GM23248 (cell line): ENCODE data around the gene SLC13A1. TPM values are rescaled to one million over a fixed set of nuclear protein-coding genes. Genes with fewer than 3 reads are reported as not detected.

Experiments used
- DNase-seq: peaks from one replicate; pipeline ENCODE4 v3.0.0-alpha.2; 2015
- H2AFZ ChIP-seq: fragments of 200-600 bp; sonication (generic); 2 replicates; pipeline ENCODE4 v1.6.1; 2016; ENCODE audit warnings: antibody characterized with exemption
- H3F3A ChIP-seq: fragments of 200-600 bp; sonication (generic); 2 replicates; pipeline ENCODE4 v1.6.1; 2016; ENCODE audit warnings: mild to moderate bottlenecking, antibody characterized with exemption, mixed run types; ENCODE audit not compliant: insufficient read depth
- H3K27ac ChIP-seq: fragments of 200-600 bp; sonication (generic); 2 replicates; pipeline ENCODE4 v1.5.1; 2016; ENCODE audit warnings: mild to moderate bottlenecking
- H3K27me3 ChIP-seq: fragments of 200-600 bp; sonication (generic); replicated peaks from 2 replicates; pipeline ENCODE4 v1.6.1; 2016; ENCODE audit warnings: mild to moderate bottlenecking; ENCODE audit not compliant: insufficient read depth
- H3K36me3 ChIP-seq: fragments of 200-600 bp; sonication (generic); 2 replicates; pipeline ENCODE4 v1.6.1; 2016; ENCODE audit warnings: low read depth, mild to moderate bottlenecking
- H3K4me1 ChIP-seq: fragments of 200-600 bp; sonication (generic); 2 replicates; pipeline ENCODE4 v1.6.1; 2016; ENCODE audit warnings: mild to moderate bottlenecking; ENCODE audit not compliant: insufficient read depth
- H3K4me2 ChIP-seq: fragments of 200-600 bp; sonication (generic); one replicate; pipeline ENCODE4 v1.6.1; 2016; ENCODE audit warnings: mild to moderate bottlenecking; ENCODE audit not compliant: unreplicated experiment
- H3K4me3 ChIP-seq: fragments of 200-600 bp; sonication (generic); 2 replicates; pipeline ENCODE4 v1.5.1; 2016; ENCODE audit warnings: mild to moderate bottlenecking
- H3K79me2 ChIP-seq: fragments of 200-600 bp; sonication (generic); 2 replicates; pipeline ENCODE4 v1.6.1; 2016; ENCODE audit warnings: mild to moderate bottlenecking; ENCODE audit not compliant: insufficient read depth
- H3K9ac ChIP-seq: fragments of 200-600 bp; sonication (generic); 2 replicates; pipeline ENCODE4 v1.6.1; 2016; ENCODE audit warnings: mild to moderate bottlenecking
- H3K9me2 ChIP-seq: fragments of 200-600 bp; sonication (generic); 2 replicates; pipeline ENCODE4 v1.6.1; 2016; ENCODE audit warnings: mixed run types, mild to moderate bottlenecking, moderate library complexity; ENCODE audit not compliant: insufficient read depth
- H3K9me3 ChIP-seq: fragments of 200-600 bp; sonication (generic); one replicate; pipeline ENCODE4 v1.6.1; 2017; ENCODE audit warnings: low read depth
- H4K20me1 ChIP-seq: fragments of 200-600 bp; sonication (generic); 2 replicates; pipeline ENCODE4 v1.6.0; 2016; ENCODE audit not compliant: insufficient read depth
- EZH2 ChIP-seq: fragments of 200-600 bp; sonication (generic); IDR thresholded peaks from 2 replicates; pipeline ENCODE4 v1.6.1; 2018; ENCODE audit warnings: antibody characterized with exemption, mild to moderate bottlenecking; ENCODE audit not compliant: insufficient read depth, poor library complexity, severe bottlenecking
- EZH2phosphoT487 ChIP-seq: fragments of 200-600 bp; sonication (generic); IDR thresholded peaks from 2 replicates; pipeline ENCODE4 v1.6.1; 2018; ENCODE audit warnings: antibody characterized with exemption, moderate library complexity, mild to moderate bottlenecking, low read depth; ENCODE audit not compliant: insufficient read depth
- WGBS, 2 experiments: methylation state at CpG; one replicate each; pipeline ENCODE4 v1.1.6; 2015 to 2017; ENCODE audit warnings: low lambda C conversion rate in 2 of 2, low coverage in 1 of 2; ENCODE audit errors: missing lambda C conversion rate in 2 of 2; 5-methylcytosine and 5-hydroxymethylcytosine counted together
- in situ Hi-C: fragments of 300-500 bp; cut with MboI; formaldehyde crosslinking; loops from 2 replicates; pipeline ENCODE4 v1.15.0; 2020
- polyA plus RNA-seq: library from polyadenylated mRNA; unstranded; fragments of >200 nt; fragmentation: Nextera tagmentation; extraction: Ambion mirVana; gene quantifications from 2 replicates; pipeline ENCODE4 v1.2.1, GENCODE V29; 2016
- total RNA-seq: library from RNA; depleted of rRNA; stranded (reverse); fragments of >200 nt; shearing (Covaris generic); gene quantifications from 2 replicates; pipeline ENCODE4 v1.2.3, GENCODE V29; 2014; rRNA removed

Gene SLC13A1, protein sequence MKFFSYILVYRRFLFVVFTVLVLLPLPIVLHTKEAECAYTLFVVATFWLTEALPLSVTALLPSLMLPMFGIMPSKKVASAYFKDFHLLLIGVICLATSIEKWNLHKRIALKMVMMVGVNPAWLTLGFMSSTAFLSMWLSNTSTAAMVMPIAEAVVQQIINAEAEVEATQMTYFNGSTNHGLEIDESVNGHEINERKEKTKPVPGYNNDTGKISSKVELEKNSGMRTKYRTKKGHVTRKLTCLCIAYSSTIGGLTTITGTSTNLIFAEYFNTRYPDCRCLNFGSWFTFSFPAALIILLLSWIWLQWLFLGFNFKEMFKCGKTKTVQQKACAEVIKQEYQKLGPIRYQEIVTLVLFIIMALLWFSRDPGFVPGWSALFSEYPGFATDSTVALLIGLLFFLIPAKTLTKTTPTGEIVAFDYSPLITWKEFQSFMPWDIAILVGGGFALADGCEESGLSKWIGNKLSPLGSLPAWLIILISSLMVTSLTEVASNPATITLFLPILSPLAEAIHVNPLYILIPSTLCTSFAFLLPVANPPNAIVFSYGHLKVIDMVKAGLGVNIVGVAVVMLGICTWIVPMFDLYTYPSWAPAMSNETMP
- total RNA-seq (not detected in 2 replicates), polyA plus RNA-seq (not detected in 2 replicates)

DNA sequence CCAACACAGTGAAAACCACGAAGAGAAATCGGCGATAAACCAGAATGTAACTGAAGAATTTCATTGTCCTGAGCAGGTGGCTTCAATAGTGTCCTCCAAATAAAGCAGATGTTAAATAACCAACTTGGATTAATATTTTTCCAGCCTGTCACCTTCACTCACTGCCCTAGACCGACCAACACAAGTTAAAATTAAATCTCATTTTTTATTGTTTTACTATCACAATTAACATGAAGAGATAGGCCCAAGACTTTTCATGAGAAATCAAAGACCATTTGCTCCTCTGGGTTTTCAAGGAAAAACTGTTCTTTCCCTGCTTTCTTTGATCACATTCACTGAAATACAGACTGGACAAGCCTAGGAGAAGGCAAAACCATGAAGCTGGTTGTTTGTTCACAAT, at the start of gene SLC13A1:
TSS of gene SLC13A1 (minus strand) at position 87 of the 400 bp plus-strand sequence. CDS start at position 64, 23 bp downstream.
- Histone ChIP-seq H3K4me2 (no peak within 1 kb of the TSS), H3K79me2 (no peaks in the 10 kb centered on the region), H3K36me3 (no peaks in the 10 kb centered on the region), H3K27ac (no peak within 1 kb of the TSS), H2AFZ (no peak within 1 kb of the TSS), H4K20me1 (no peaks in the 10 kb centered on the region), H3K4me3 (no peak within 1 kb of the TSS), H3K27me3 (no peaks in the 10 kb centered on the region), H3K9me3 (no peaks in the 10 kb centered on the region), H3K9me2 (no peaks in the 10 kb centered on the region), H3F3A (no peaks in the 10 kb centered on the region), H3K9ac (no peak within 1 kb of the TSS), H3K4me1 (no peaks in the 10 kb centered on the region)
- in situ Hi-C loops = no loop called here
- no peak for TF ChIP-seq EZH2phosphoT487
- TF ChIP-seq EZH2 = no peak
- no peak for DNase-seq
- 13 to 22% methylated on average over 4 of the region's 4 CpGs for WGBS, 2 experiments

DNA sequence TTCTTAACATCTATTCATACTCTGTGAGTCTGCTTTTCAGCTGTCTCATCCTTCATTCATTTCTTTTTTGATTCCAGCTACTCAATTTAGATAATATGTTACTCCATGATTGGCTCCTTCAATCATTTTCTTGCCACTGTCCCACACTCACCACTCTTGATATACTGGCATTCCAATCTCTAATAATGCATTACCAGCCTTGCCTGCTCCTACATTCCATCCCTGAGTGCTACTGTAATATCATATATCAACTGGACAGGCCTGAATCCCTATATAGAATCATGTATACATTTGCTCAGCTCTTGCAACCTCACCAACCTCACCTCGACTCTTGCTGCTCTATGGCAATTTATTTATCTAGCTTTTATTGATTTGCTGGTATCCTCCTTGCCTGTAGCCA, 45.0 kb upstream of the SLC13A1 start:
- TF ChIP-seq EZH2phosphoT487 (no peak), EZH2 (no peak)
- Histone ChIP-seq H3K27me3 (no peaks in the 10 kb centered on the region), H3K9me3 (no peaks in the 10 kb centered on the region), H3K4me2 (no peak overlapping the region), H3K79me2 (no peaks in the 10 kb centered on the region), H3K36me3 (no peaks in the 10 kb centered on the region), H3K9ac (no peak overlapping the region), H4K20me1 (no peaks in the 10 kb centered on the region), H2AFZ (no peak overlapping the region), H3F3A (no peaks in the 10 kb centered on the region), H3K4me3 (no peak overlapping the region), H3K27ac (no peak overlapping the region), H3K9me2 (no peaks in the 10 kb centered on the region), H3K4me1 (no peaks in the 10 kb centered on the region)
- in situ Hi-C loops = no loop called here
- 7 to 8% methylated on average over 1 of the region's 1 CpG for WGBS, 2 experiments
- DNase-seq = no peak

DNA sequence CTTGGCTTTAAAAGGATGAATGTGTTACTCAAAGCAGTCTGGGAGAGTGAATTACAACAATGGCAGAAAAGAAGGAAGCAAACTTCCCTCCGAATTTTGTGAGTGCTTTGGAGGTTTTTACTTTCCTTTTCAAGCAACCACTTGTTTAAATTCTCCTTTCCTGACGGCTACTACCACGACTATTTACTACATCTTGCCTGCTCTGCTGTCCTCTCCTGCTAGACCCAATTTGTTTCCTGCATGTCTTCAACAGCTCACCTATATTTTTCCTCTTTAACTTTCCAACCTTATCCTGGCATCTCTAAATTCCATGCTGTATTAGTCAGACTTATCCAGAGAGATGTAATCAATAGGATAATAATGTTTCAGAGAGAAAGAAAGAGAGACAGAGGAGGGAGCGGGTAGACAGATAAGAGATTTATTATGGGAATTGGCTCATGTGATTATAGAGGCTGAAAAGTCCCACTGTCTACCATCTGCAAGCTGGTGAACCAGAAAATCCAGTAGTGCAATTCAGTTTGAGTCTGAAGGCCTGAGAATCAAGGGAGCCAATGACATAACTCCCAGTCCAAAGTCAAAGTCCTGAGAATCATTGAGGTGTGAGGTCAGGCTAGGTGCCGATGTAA, 42.8 kb upstream of the SLC13A1 start:
- TF ChIP-seq EZH2 = no peak
- TF ChIP-seq EZH2phosphoT487 = no peak
- no peaks in the 10 kb centered on the region for H3K4me1 ChIP-seq
- no peak overlapping the region for H3K9ac ChIP-seq
- no peaks in the 10 kb centered on the region for H3K9me3 ChIP-seq
- H3K27me3 ChIP-seq = no peaks in the 10 kb centered on the region
- no peak overlapping the region for H2AFZ ChIP-seq
- H3K9me2 ChIP-seq = no peaks in the 10 kb centered on the region
- H3K79me2 ChIP-seq = no peaks in the 10 kb centered on the region
- no peak for DNase-seq
- no peak overlapping the region for H3K4me2 ChIP-seq
- no peak overlapping the region for H3K4me3 ChIP-seq
- no peak overlapping the region for H3K27ac ChIP-seq
- WGBS, 2 experiments = 16 to 19% methylated on average over 5 of the region's 5 CpGs
- in situ Hi-C loops = no loop called here
- no peaks in the 10 kb centered on the region for H3K36me3 ChIP-seq
- H4K20me1 ChIP-seq = no peaks in the 10 kb centered on the region
- H3F3A ChIP-seq = no peaks in the 10 kb centered on the region

DNA sequence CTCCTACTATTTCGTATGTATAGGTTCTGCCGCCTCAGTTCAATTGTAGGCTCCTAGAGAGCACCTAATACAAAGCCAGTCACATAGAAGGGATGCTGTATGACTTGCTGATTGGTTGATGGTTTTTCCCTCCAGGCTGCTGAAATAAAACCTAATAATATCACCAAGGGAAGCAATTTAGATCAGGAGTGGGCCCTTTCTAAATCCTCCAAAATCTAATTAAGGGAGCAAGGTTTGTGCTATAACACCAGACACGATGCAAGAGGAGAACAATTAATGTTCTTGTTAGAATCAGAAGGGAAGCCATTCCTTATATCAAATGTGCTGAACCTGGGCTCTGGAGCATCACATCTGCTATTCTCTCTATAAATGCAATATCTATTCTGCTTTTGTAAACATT, 42.0 kb upstream of the SLC13A1 start:
- Histone ChIP-seq H2AFZ (no peak overlapping the region), H3K4me3 (no peak overlapping the region), H3K9ac (no peak overlapping the region), H3K4me1 (no peaks in the 10 kb centered on the region), H3K4me2 (no peak overlapping the region), H4K20me1 (no peaks in the 10 kb centered on the region), H3K9me3 (no peaks in the 10 kb centered on the region), H3K27me3 (no peaks in the 10 kb centered on the region), H3K9me2 (no peaks in the 10 kb centered on the region), H3K36me3 (no peaks in the 10 kb centered on the region), H3F3A (no peaks in the 10 kb centered on the region), H3K27ac (no peak overlapping the region), H3K79me2 (no peaks in the 10 kb centered on the region)
- in situ Hi-C loops = no loop called here
- TF ChIP-seq EZH2phosphoT487 (no peak), EZH2 (no peak)
- no peak for DNase-seq
- WGBS, 2 experiments = 4 to 17% methylated on average over 3 of the region's 3 CpGs
